Left renal pelvis (tissue), 4 donors: ENCODE results near the gene KRT6A. TPM values are rescaled to one million over a fixed set of nuclear protein-coding genes. Genes with fewer than 3 reads are reported as not detected.
"Not testable (repeated sequence)": the region's sequence is repeated elsewhere in the genome, so short reads cannot be mapped to it uniquely, and the experiment has no call there.

Experiments
- DNase-seq, 4 donors: peaks; one replicate each; pipeline ENCODE4 v3.0.0-alpha.2; 2013; ENCODE audit warnings: low read depth in 4 of 4, low spot score in 3 of 4
- polyA plus RNA-seq, 4 donors: library from polyadenylated mRNA; unstranded; fragments of 120-200 nt; gene quantifications; one replicate each; pipeline ENCODE4 v1.2.1, GENCODE V29; 2013; ENCODE audit not compliant: insufficient read length in 4 of 4

Gene KRT6A
- polyA plus RNA-seq, 4 donors, result 0.07 TPM; not detected in 3

- no peak for DNase-seq
These were observed 15.2 kb upstream of the KRT6A start for GRCh38 chr12:52508211-52508610.

- DNase-seq, result peak in 1 of 4 donors; percentile 2
These were observed 14.0 kb upstream of the KRT6A start for GRCh38 chr12:52506858-52507715.

- DNase-seq, result no peak
These were observed 9.8 kb upstream of the KRT6A start for GRCh38 chr12:52502877-52503276.

- DNase-seq, result no peak
These were observed 8.4 kb upstream of the KRT6A start for GRCh38 chr12:52501490-52501889.

GRCh38 chr12:52500574-52500973 lies 7.5 kb upstream of the KRT6A start:
- not testable (repeated sequence) for DNase-seq

GRCh38 chr12:52499806-52500560 lies 6.9 kb upstream of the KRT6A start:
- DNase-seq, result no peak

GRCh38 chr12:52498946-52499345 lies 5.9 kb upstream of the KRT6A start:
- no peak for DNase-seq

- DNase-seq, result no peak
These were observed 4.9 kb upstream of the KRT6A start for GRCh38 chr12:52497975-52498374.

GRCh38 chr12:52496590-52497071 lies 3.6 kb upstream of the KRT6A start:
- DNase-seq, result no peak

- DNase-seq, result no peak
These were observed 3.0 kb upstream of the KRT6A start for GRCh38 chr12:52496054-52496453.

- DNase-seq, result peak in 2 of 4 donors; percentile 2 to 19
These were observed 2.3 kb upstream of the KRT6A start for GRCh38 chr12:52495389-52495788.

GRCh38 chr12:52494518-52494917 lies 1.5 kb upstream of the KRT6A start:
- no peak for DNase-seq

- DNase-seq, result no peak
These were observed 1.0 kb upstream of the KRT6A start for GRCh38 chr12:52494100-52494499.

- DNase-seq, result not testable (repeated sequence)
These were observed 652 bp downstream of the KRT6A start for GRCh38 chr12:52492405-52492804.

GRCh38 chr12:52491495-52491894 lies 1.6 kb downstream of the KRT6A start:
- DNase-seq, result not testable (repeated sequence)

- no peak for DNase-seq
These were observed 4.3 kb downstream of the KRT6A start for GRCh38 chr12:52488736-52489135.

GRCh38 chr12:52487744-52488443 lies 5.2 kb downstream of the KRT6A start:
- DNase-seq, result not testable (repeated sequence)

- DNase-seq, result no peak
These were observed 5.8 kb downstream of the KRT6A start for GRCh38 chr12:52487211-52487610.

- no peak for DNase-seq
These were observed 6.6 kb downstream of the KRT6A start for GRCh38 chr12:52486166-52487105.

- DNase-seq, result no peak
These were observed 13.0 kb downstream of the KRT6A start for GRCh38 chr12:52480073-52480472.
